H1 (cell line): Measurements from ENCODE around the gene TKFC. TPM values are rescaled to one million over a fixed set of nuclear protein-coding genes. Genes with fewer than 3 reads are reported as not detected.

Experiments used
- BCL11A ChIP-seq, 2 experiments: IDR thresholded peaks; one replicate each; pipeline ENCODE4 v1.6.1; 2011; ENCODE audit warnings: low read depth in 2 of 2, low read length in 2 of 2, mild to moderate bottlenecking in 2 of 2
- CBX5 ChIP-seq: fragments of 300-800, 300-1000 bp; sonication (generic); IDR thresholded peaks from 2 replicates; pipeline ENCODE4 v1.7.1; 2016; ENCODE audit warnings: antibody characterized with exemption, low read length, low read depth
- FOSL1 ChIP-seq: IDR thresholded peaks from 2 replicates; pipeline ENCODE4 v1.6.1; 2011; ENCODE audit warnings: mild to moderate bottlenecking, low read depth, low read length, moderate library complexity; ENCODE audit not compliant: insufficient read depth
- JUND ChIP-seq: IDR thresholded peaks from 2 replicates; pipeline ENCODE4 v1.6.1; 2011; ENCODE audit warnings: mild to moderate bottlenecking, improper control_type of control experiment, low read length
- PHF8 ChIP-seq: fragments of 200-600 bp; sonication (generic); conservative IDR thresholded peaks from 2 replicates; pipeline ENCODE4 v1.7.1; 2012; ENCODE audit warnings: low read depth, mild to moderate bottlenecking, inconsistent platforms, low read length, moderate library complexity
- POLR2A ChIP-seq, 2 experiments: IDR thresholded peaks; 1 replicate in 1 of 2; 2 replicates in 1 of 2; pipeline ENCODE4 v1.6.1; 2011; ENCODE audit warnings: low read depth in 2 of 2, low read length in 2 of 2, mild to moderate bottlenecking in 2 of 2; ENCODE audit errors: control extremely low read depth in 1 of 2
- POU5F1 ChIP-seq: IDR thresholded peaks from 2 replicates; pipeline ENCODE4 v1.6.1; 2011; ENCODE audit warnings: low read depth, mild to moderate bottlenecking, low read length, moderate library complexity
- SIN3A ChIP-seq, 2 experiments: IDR thresholded peaks in 1 of 2; conservative IDR thresholded peaks in 1 of 2; 2 replicates each; pipeline ENCODE4 v1.6.1; 2011 to 2012; ENCODE audit warnings: low read length in 2 of 2, improper control_type of control experiment in 1 of 2, low read depth in 1 of 2, mild to moderate bottlenecking in 1 of 2
- TEAD4 ChIP-seq: IDR thresholded peaks from 2 replicates; pipeline ENCODE4 v1.6.1; 2012; ENCODE audit warnings: low read depth, low read length, inconsistent platforms, mixed read lengths
- YY1 ChIP-seq: IDR thresholded peaks from 2 replicates; pipeline ENCODE4 v1.6.1; 2011; ENCODE audit warnings: low read depth, mild to moderate bottlenecking, low read length
- ZNF274 ChIP-seq: IDR thresholded peaks from 2 replicates; pipeline ENCODE4 v1.7.0; 2012; ENCODE audit warnings: low read length, borderline replicate concordance; ENCODE audit errors: extremely low read depth
- polyA plus RNA-seq, 7 experiments: library from polyadenylated mRNA; depleted of rRNA in 3 of 7; stranded (reverse) in 5 of 7; unstranded in 2 of 7; fragments of >200 nt in 5 of 7; fragments of 200-250 nt in 2 of 7; gene quantifications; 1 replicate in 5 of 7; 2 replicates in 1 of 7; 4 replicates in 1 of 7; pipeline versions ENCODE4 v1.2.1 to v1.2.3, GENCODE V29; 2011 to 2013; ENCODE audit warnings: missing spikeins in 2 of 7, mixed read lengths in 2 of 7
- total RNA-seq: library from RNA; stranded (reverse); fragmentation: NEBNext Ultra II Directional; extraction: Animal tissue kit (Norgen Biotek cat#: 25700); gene quantifications from 2 replicates; pipeline ENCODE4 v1.2.1, GENCODE V29; 2021
- TF ChIP-seq, protein P1 (sequence below): fragments of 300-600 bp; sonication (generic); IDR thresholded peaks from 2 replicates; pipeline ENCODE4 v1.7.1; 2012; ENCODE audit warnings: low read length, moderate library complexity, mild to moderate bottlenecking, inconsistent platforms; ENCODE audit not compliant: insufficient replicate concordance
- TF ChIP-seq, protein P2 (sequence below): IDR thresholded peaks from 2 replicates; pipeline ENCODE4 v1.6.1; 2012; ENCODE audit warnings: inconsistent platforms

The TKFC gene
- total and polyA plus RNA-seq, 2 of the 8 experiments (the other 6 are each of a cell fraction or from before 2014, with no cell fraction given), result 53.5 to 55.0 TPM

DNA sequence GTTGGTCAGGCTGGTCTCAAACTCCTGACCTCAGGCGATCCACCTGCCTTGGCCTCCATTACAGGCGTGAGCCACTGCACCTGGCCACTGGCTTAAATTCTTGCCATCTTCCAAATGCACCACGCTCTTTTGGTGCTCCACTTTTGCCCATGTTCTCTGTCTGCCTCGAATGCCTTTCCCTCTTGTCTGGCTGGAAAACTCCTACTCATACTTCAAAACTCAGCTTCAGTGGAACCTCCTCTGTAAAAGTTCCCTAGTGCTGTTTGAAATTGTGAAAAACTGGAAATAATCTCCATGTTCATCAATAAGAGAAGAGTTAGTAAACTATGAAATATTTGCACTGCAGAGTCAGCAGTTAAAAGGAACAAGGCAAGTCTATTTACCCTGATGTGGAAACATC is 49.4 kb upstream of the TKFC start (continued):
- TF ChIP-seq, protein P1, sequence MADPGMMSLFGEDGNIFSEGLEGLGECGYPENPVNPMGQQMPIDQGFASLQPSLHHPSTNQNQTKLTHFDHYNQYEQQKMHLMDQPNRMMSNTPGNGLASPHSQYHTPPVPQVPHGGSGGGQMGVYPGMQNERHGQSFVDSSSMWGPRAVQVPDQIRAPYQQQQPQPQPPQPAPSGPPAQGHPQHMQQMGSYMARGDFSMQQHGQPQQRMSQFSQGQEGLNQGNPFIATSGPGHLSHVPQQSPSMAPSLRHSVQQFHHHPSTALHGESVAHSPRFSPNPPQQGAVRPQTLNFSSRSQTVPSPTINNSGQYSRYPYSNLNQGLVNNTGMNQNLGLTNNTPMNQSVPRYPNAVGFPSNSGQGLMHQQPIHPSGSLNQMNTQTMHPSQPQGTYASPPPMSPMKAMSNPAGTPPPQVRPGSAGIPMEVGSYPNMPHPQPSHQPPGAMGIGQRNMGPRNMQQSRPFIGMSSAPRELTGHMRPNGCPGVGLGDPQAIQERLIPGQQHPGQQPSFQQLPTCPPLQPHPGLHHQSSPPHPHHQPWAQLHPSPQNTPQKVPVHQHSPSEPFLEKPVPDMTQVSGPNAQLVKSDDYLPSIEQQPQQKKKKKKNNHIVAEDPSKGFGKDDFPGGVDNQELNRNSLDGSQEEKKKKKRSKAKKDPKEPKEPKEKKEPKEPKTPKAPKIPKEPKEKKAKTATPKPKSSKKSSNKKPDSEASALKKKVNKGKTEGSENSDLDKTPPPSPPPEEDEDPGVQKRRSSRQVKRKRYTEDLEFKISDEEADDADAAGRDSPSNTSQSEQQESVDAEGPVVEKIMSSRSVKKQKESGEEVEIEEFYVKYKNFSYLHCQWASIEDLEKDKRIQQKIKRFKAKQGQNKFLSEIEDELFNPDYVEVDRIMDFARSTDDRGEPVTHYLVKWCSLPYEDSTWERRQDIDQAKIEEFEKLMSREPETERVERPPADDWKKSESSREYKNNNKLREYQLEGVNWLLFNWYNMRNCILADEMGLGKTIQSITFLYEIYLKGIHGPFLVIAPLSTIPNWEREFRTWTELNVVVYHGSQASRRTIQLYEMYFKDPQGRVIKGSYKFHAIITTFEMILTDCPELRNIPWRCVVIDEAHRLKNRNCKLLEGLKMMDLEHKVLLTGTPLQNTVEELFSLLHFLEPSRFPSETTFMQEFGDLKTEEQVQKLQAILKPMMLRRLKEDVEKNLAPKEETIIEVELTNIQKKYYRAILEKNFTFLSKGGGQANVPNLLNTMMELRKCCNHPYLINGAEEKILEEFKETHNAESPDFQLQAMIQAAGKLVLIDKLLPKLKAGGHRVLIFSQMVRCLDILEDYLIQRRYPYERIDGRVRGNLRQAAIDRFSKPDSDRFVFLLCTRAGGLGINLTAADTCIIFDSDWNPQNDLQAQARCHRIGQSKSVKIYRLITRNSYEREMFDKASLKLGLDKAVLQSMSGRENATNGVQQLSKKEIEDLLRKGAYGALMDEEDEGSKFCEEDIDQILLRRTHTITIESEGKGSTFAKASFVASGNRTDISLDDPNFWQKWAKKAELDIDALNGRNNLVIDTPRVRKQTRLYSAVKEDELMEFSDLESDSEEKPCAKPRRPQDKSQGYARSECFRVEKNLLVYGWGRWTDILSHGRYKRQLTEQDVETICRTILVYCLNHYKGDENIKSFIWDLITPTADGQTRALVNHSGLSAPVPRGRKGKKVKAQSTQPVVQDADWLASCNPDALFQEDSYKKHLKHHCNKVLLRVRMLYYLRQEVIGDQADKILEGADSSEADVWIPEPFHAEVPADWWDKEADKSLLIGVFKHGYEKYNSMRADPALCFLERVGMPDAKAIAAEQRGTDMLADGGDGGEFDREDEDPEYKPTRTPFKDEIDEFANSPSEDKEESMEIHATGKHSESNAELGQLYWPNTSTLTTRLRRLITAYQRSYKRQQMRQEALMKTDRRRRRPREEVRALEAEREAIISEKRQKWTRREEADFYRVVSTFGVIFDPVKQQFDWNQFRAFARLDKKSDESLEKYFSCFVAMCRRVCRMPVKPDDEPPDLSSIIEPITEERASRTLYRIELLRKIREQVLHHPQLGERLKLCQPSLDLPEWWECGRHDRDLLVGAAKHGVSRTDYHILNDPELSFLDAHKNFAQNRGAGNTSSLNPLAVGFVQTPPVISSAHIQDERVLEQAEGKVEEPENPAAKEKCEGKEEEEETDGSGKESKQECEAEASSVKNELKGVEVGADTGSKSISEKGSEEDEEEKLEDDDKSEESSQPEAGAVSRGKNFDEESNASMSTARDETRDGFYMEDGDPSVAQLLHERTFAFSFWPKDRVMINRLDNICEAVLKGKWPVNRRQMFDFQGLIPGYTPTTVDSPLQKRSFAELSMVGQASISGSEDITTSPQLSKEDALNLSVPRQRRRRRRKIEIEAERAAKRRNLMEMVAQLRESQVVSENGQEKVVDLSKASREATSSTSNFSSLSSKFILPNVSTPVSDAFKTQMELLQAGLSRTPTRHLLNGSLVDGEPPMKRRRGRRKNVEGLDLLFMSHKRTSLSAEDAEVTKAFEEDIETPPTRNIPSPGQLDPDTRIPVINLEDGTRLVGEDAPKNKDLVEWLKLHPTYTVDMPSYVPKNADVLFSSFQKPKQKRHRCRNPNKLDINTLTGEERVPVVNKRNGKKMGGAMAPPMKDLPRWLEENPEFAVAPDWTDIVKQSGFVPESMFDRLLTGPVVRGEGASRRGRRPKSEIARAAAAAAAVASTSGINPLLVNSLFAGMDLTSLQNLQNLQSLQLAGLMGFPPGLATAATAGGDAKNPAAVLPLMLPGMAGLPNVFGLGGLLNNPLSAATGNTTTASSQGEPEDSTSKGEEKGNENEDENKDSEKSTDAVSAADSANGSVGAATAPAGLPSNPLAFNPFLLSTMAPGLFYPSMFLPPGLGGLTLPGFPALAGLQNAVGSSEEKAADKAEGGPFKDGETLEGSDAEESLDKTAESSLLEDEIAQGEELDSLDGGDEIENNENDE, result no peak
- no peak for TF ChIP-seq CBX5
- TF ChIP-seq, protein P2, sequence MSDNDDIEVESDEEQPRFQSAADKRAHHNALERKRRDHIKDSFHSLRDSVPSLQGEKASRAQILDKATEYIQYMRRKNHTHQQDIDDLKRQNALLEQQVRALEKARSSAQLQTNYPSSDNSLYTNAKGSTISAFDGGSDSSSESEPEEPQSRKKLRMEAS, result no peak
- no peak for TF ChIP-seq POU5F1
- TF ChIP-seq JUND, result no peak
- TF ChIP-seq FOSL1, result no peak
- no peak for TF ChIP-seq POLR2A (IDR thresholded peaks at IDR 0.05; ENCODE audit: control extremely low read depth in 1 of 2, low read depth in 2 of 2, low read length in 2 of 2)
- no peak for TF ChIP-seq ZNF274
- no peak for TF ChIP-seq PHF8
- TF ChIP-seq YY1, result no peak
- TF ChIP-seq BCL11A (IDR thresholded peaks at IDR 0.05; ENCODE audit: low read depth in 2 of 2, low read length in 2 of 2), result no peak
- no peak for TF ChIP-seq TEAD4
- TF ChIP-seq SIN3A (conservative IDR thresholded peaks at IDR 0.05 in 1 of 2, IDR thresholded peaks at IDR 0.05 in 1 of 2; ENCODE audit: low read depth in 1 of 2, low read length in 2 of 2), result no peak
